ENCODE measurements around the gene MYO5B. TPM values are rescaled to one million over a fixed set of nuclear protein-coding genes. Genes with fewer than 3 reads are reported as not detected.

Gene MYO5B
- total and polyA plus RNA-seq, 9 of the 15 experiments (the other 6 are each of a cell fraction or from before 2014, with no cell fraction given): 0.07 to 0.42 (median 0.28) TPM

GRCh38 chr18:49857708-49858107 lies 337.2 kb downstream of the MYO5B start:
- WGBS (ENCODE audit: insufficient coverage, low coverage, missing lambda C conversion rate): 0% methylated on average over 3 of the region's 3 CpGs
- no peaks in the 10 kb centered on the region for H4K20me1 ChIP-seq (replicated peaks; ENCODE audit: control insufficient read depth, insufficient read depth, low read length)
- H3K79me2 ChIP-seq (ENCODE audit: control insufficient read depth, insufficient read depth, low read length): no peaks in the 10 kb centered on the region
- no peaks in the 10 kb centered on the region for H3K9me1 ChIP-seq (ENCODE audit: control insufficient read depth, insufficient read depth, low read length)
- POLR2A ChIA-PET: interaction anchor here (1.0 to 1.4 kb wide), 2 partner anchors 11 to 23 kb away, joined by 3 read pairs; no protein-coding TSS in a partner anchor
- ATAC-seq: no peak
- H3K9ac ChIP-seq (ENCODE audit: insufficient read depth in 1 of 2, low read depth in 2 of 2, low read length in 2 of 2): no peak overlapping the region
- H3K27ac ChIP-seq (ENCODE audit: extremely low read depth, low read depth, low read length): no peak overlapping the region
- CTCF ChIA-PET (ENCODE audit: low intra/inter-chr PET ratio): interaction anchor here (1.8 to 2.5 kb wide), 2 partner anchors 347 to 1182 kb away, joined by 9 to 15 read pairs; no protein-coding TSS in a partner anchor
- no peak overlapping the region for H3K4me3 ChIP-seq
- intact Hi-C loops (cut with micrococcal nuclease) (loop anchor here (1.0 to 10.0 kb wide), 3 partner anchors 93 to 298 kb away; no protein-coding TSS in a partner anchor), in situ Hi-C loops (cut with MboI) (loop anchor here (25.0 kb wide), 1 partner anchor 1170 kb away; no protein-coding TSS in a partner anchor)
- no TSS peak for BruUV-seq (replicated peaks)
- H2AFZ ChIP-seq (ENCODE audit: low read depth, low read length): no peak overlapping the region
- no peak for FAIRE-seq
- no peak overlapping the region for H3K4me2 ChIP-seq (ENCODE audit: insufficient read depth, low read length)
- H3K4me1 ChIP-seq (replicated peaks in 1 of 2; ENCODE audit: control insufficient read depth in 2 of 2, insufficient read depth in 2 of 2, low read length in 2 of 2): no peaks in the 10 kb centered on the region
- H3K9me3 ChIP-seq (replicated peaks; ENCODE audit: control insufficient read depth, insufficient read depth, low read depth, low read length): no peaks in the 10 kb centered on the region
- H3K36me3 ChIP-seq (ENCODE audit: control insufficient read depth, insufficient read depth, low read length): no peaks in the 10 kb centered on the region
- peaks cover 0 to 20% of the 10 kb centered on the region in 2 experiments; a peak in 2 of 5 replicates for H3K27me3 ChIP-seq (ENCODE audit: control insufficient read depth in 2 of 2, insufficient read depth in 2 of 2, low read length in 2 of 2)
- DNase-seq (ENCODE audit: extremely low read depth in 1 of 4, low spot score in 3 of 4): no peak
- peak in 1 of 2 experiments; percentile 4; a peak in 1 of 4 replicates for TF ChIP-seq RAD21 (CRISPR knock-in tag; conservative IDR thresholded peaks at IDR 0.05 in 1 of 2, IDR thresholded peaks at IDR 0.05 in 1 of 2)
- no peak for TF ChIP-seq ZNF398 (CRISPR knock-in tag; IDR thresholded peaks at IDR 0.05)
- no peak for TF ChIP-seq ZNF518B (CRISPR knock-in tag; IDR thresholded peaks at IDR 0.05)
- no peak for TF ChIP-seq HMGN3 (IDR thresholded peaks at IDR 0.05; ENCODE audit: borderline replicate concordance, extremely low read depth, insufficient read length, low read depth, low read length)
- no peak for TF ChIP-seq ZNF717 (CRISPR knock-in tag; IDR thresholded peaks at IDR 0.05)
- TF ChIP-seq, protein P1, sequence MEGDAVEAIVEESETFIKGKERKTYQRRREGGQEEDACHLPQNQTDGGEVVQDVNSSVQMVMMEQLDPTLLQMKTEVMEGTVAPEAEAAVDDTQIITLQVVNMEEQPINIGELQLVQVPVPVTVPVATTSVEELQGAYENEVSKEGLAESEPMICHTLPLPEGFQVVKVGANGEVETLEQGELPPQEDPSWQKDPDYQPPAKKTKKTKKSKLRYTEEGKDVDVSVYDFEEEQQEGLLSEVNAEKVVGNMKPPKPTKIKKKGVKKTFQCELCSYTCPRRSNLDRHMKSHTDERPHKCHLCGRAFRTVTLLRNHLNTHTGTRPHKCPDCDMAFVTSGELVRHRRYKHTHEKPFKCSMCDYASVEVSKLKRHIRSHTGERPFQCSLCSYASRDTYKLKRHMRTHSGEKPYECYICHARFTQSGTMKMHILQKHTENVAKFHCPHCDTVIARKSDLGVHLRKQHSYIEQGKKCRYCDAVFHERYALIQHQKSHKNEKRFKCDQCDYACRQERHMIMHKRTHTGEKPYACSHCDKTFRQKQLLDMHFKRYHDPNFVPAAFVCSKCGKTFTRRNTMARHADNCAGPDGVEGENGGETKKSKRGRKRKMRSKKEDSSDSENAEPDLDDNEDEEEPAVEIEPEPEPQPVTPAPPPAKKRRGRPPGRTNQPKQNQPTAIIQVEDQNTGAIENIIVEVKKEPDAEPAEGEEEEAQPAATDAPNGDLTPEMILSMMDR (IDR thresholded peaks at IDR 0.05 in 2 of 3, conservative IDR thresholded peaks at IDR 0.05 in 1 of 3; ENCODE audit: insufficient read depth in 2 of 3, low read depth in 1 of 3, low read length in 3 of 3): 0 out of 6 replicates have a peak, but pooled peaks of 2 of the 3 experiments have one; percentile 4 to 5
- TF ChIP-seq ZMIZ1 (IDR thresholded peaks at IDR 0.05; ENCODE audit: low read depth in 2 of 2, low read length in 2 of 2): no peak
- no peak for TF ChIP-seq ZNF586 (CRISPR knock-in tag; conservative IDR thresholded peaks at IDR 0.05)
- TF ChIP-seq MTF1 (CRISPR knock-in tag; IDR thresholded peaks at IDR 0.05; ENCODE audit: borderline replicate concordance): no peak
